ENCODE measurements around the gene NF2.

DNA sequence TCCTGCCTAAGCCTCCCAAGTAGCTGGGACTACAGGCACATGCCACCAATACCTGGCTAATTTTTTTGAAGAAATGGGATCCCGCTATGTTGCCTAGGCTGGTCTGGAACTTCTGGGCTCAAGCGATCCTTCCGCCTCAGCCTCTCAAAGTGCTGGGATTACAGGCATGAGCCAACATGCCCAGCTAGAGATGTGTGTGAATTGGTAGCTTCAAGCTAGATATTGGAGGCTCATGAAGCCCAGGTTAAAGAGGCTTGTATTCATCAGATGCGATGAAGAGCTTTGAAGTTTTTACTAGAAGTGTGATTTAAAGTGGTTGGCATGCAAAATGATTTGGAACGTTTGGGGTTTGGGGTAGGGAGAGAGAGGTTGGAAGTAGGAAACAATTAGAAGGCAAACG, 19.6 kb downstream of the NF2 start:
- TF ChIP-seq FOXM1 (IDR thresholded peaks at IDR 0.05; ENCODE audit: borderline replicate concordance): no peak
- no peak for TF ChIP-seq SUZ12 (IDR thresholded peaks at IDR 0.05)
- TF ChIP-seq LEF1 (IDR thresholded peaks at IDR 0.05; ENCODE audit: borderline replicate concordance): no peak
- no peak for TF ChIP-seq FOXK2 (IDR thresholded peaks at IDR 0.05)
- TF ChIP-seq SP1 (IDR thresholded peaks at IDR 0.05): no peak
- TF ChIP-seq CTBP1 (IDR thresholded peaks at IDR 0.05; ENCODE audit: borderline replicate concordance): no peak
- no peak for TF ChIP-seq ARNT (IDR thresholded peaks at IDR 0.05)
- TF ChIP-seq L3MBTL2 (conservative IDR thresholded peaks at IDR 0.05): no peak
- TF ChIP-seq ZNF384 (IDR thresholded peaks at IDR 0.05): no peak
- TF ChIP-seq TARDBP (IDR thresholded peaks at IDR 0.05): no peak
- TF ChIP-seq NFRKB (IDR thresholded peaks at IDR 0.05): no peak

Data from HEK293T (cell line).